Measurements from ENCODE around the gene MFSD12.

DNA sequence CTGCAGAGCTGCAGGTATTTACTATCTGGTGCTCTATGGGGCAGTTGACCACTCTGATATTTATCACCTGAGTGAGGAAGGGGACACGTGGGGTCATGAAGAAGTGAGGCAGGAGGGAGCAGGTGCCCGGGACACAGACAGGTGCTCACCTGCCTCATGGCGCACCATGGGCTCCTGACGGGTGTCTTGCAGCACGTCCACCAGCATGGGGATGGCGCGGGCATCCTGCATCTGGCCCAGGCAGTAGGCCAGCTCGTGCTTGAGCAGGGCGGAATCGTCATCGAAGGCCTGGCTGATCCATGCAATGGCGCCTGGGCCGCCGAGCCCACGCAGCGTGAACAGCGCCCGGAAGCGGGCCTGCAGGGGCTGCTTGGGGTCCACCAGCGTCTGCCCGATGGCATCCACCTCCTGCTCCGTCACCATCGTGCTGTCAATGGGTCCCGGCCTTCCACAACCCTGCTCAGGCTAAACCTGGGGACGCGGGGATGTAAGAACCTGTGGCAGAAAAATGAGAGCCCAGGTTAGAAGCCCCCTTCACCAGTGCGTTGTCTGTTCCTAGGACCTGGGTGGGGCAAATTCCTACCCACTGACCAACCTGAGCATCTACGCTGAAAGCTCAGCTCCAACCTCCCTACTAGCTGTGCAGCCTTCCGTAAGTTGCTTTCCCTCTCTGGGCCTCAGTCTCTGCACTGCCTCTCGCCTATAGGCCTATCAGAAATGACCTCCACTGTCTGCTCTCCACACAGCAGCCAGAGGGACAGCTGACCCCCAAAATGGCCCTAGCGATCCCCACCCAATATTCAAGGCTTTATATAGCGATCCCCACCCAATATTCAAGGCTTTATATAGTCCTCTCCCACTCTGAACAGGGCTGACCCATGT is 60.8 kb downstream of the MFSD12 start:
- TF ChIP-seq, protein P1, sequence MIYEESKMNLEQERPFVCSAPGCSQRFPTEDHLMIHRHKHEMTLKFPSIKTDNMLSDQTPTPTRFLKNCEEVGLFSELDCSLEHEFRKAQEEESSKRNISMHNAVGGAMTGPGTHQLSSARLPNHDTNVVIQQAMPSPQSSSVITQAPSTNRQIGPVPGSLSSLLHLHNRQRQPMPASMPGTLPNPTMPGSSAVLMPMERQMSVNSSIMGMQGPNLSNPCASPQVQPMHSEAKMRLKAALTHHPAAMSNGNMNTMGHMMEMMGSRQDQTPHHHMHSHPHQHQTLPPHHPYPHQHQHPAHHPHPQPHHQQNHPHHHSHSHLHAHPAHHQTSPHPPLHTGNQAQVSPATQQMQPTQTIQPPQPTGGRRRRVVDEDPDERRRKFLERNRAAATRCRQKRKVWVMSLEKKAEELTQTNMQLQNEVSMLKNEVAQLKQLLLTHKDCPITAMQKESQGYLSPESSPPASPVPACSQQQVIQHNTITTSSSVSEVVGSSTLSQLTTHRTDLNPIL (CRISPR knock-in tag; IDR thresholded peaks at IDR 0.05; ENCODE audit: low read depth): no peak
- TF ChIP-seq ZFP30 (CRISPR knock-in tag; IDR thresholded peaks at IDR 0.05): no peak

Measured in SK-N-SH treated with all-trans-retinoic acid at 6 μM for 48 hours (cell line).